Measurements from ENCODE around the gene PRPS1. TPM values are rescaled to one million over a fixed set of nuclear protein-coding genes. Genes with fewer than 3 reads are reported as not detected.

PRPS1 gene
- total RNA-seq, 1 donor from 2014 or later = 22.1 TPM

GRCh38 chrX:107597264-107597663 is 31.0 kb upstream of the PRPS1 start:
- H3K9me3 ChIP-seq (replicated peaks) = no peaks in the 10 kb centered on the region
- intact Hi-C loops (cut with micrococcal nuclease) = no loop called here
- no peaks in the 10 kb centered on the region for H3K36me3 ChIP-seq
- H3K4me3 ChIP-seq = no peak overlapping the region
- no peak for DNase-seq
- no peaks in the 10 kb centered on the region for H3K27me3 ChIP-seq (ENCODE audit: low read depth)
- H3K27ac ChIP-seq (replicated peaks) = no peak overlapping the region
- no peaks in the 10 kb centered on the region for H3K4me1 ChIP-seq
- TF ChIP-seq CTCF (IDR thresholded peaks at IDR 0.05; ENCODE audit: borderline replicate concordance) = no peak

- Histone ChIP-seq H3K27me3 (ENCODE audit: low read depth) (no peaks in the 10 kb centered on the region), H3K36me3 (no peaks in the 10 kb centered on the region), H3K4me3 (no peak overlapping the region), H3K27ac (replicated peaks) (no peak overlapping the region), H3K9me3 (replicated peaks) (no peaks in the 10 kb centered on the region), H3K4me1 (no peaks in the 10 kb centered on the region)
- DNase-seq = no peak
- TF ChIP-seq CTCF (IDR thresholded peaks at IDR 0.05; ENCODE audit: borderline replicate concordance) = no peak
- intact Hi-C loops (cut with micrococcal nuclease) = no loop called here
Observed at GRCh38 chrX:107597791-107598190, 30.5 kb upstream of the PRPS1 start.

- intact Hi-C loops (cut with micrococcal nuclease) = no loop called here
- no peaks in the 10 kb centered on the region for H3K36me3 ChIP-seq
- no peaks in the 10 kb centered on the region for H3K4me1 ChIP-seq
- DNase-seq = no peak
- H3K27ac ChIP-seq (replicated peaks) = no peak overlapping the region
- no peaks in the 10 kb centered on the region for H3K9me3 ChIP-seq (replicated peaks)
- no peak overlapping the region for H3K4me3 ChIP-seq
- TF ChIP-seq CTCF (IDR thresholded peaks at IDR 0.05; ENCODE audit: borderline replicate concordance) = no peak
- H3K27me3 ChIP-seq (ENCODE audit: low read depth) = no peaks in the 10 kb centered on the region
Observed at GRCh38 chrX:107599450-107599861, 28.9 kb upstream of the PRPS1 start.

- Histone ChIP-seq H3K9me3 (replicated peaks) (no peaks in the 10 kb centered on the region), H3K27me3 (ENCODE audit: low read depth) (no peaks in the 10 kb centered on the region), H3K27ac (replicated peaks) (no peak overlapping the region), H3K4me3 (no peak overlapping the region), H3K36me3 (no peaks in the 10 kb centered on the region), H3K4me1 (no peaks in the 10 kb centered on the region)
- intact Hi-C loops (cut with micrococcal nuclease) = no loop called here
- no peak for TF ChIP-seq CTCF (IDR thresholded peaks at IDR 0.05; ENCODE audit: borderline replicate concordance)
- no peak for DNase-seq
Observed at GRCh38 chrX:107600366-107600765, 27.9 kb upstream of the PRPS1 start.

- no peaks in the 10 kb centered on the region for H3K36me3 ChIP-seq
- no peak for DNase-seq
- H3K4me3 ChIP-seq = no peak overlapping the region
- H3K27ac ChIP-seq (replicated peaks) = no peak overlapping the region
- intact Hi-C loops (cut with micrococcal nuclease) = no loop called here
- TF ChIP-seq CTCF (IDR thresholded peaks at IDR 0.05; ENCODE audit: borderline replicate concordance) = no peak
- H3K4me1 ChIP-seq = no peaks in the 10 kb centered on the region
- H3K27me3 ChIP-seq (ENCODE audit: low read depth) = no peaks in the 10 kb centered on the region
- no peaks in the 10 kb centered on the region for H3K9me3 ChIP-seq (replicated peaks)
Observed at GRCh38 chrX:107601326-107601725, 27.0 kb upstream of the PRPS1 start.

GRCh38 chrX:107601759-107602158 is 26.6 kb upstream of the PRPS1 start:
- no peaks in the 10 kb centered on the region for H3K36me3 ChIP-seq
- no peak overlapping the region for H3K27ac ChIP-seq (replicated peaks)
- TF ChIP-seq CTCF (IDR thresholded peaks at IDR 0.05; ENCODE audit: borderline replicate concordance) = no peak
- no peaks in the 10 kb centered on the region for H3K9me3 ChIP-seq (replicated peaks)
- DNase-seq = no peak
- intact Hi-C loops (cut with micrococcal nuclease) = no loop called here
- no peaks in the 10 kb centered on the region for H3K27me3 ChIP-seq (ENCODE audit: low read depth)
- H3K4me1 ChIP-seq = no peaks in the 10 kb centered on the region
- H3K4me3 ChIP-seq = no peak overlapping the region

Measured in left ventricle myocardium inferior (tissue), 1 donor.